Measurements from ENCODE around the gene DNASE1L1. TPM values are rescaled to one million over a fixed set of nuclear protein-coding genes. Genes with fewer than 3 reads are reported as not detected.
A peak's percentile ranks its signal among the peaks of the same experiment; 100 is the strongest.

DNASE1L1 gene
- polyA plus RNA-seq, 3 donors, result 26.2 to 64.5 (median 27.2) TPM

GRCh38 chrX:154458116-154458953 lies 49.3 kb upstream of the DNASE1L1 start, which contains the start of gene PLXNA3:
Gene PLXNA3 (plus strand): TSS chrX:154458281. CDS start chrX:154460184, 1,903 bp downstream.
- H3K27me3 ChIP-seq (ENCODE audit: control insufficient read depth in 2 of 2, insufficient read depth in 2 of 2, low read length in 2 of 2), result peaks cover 0 to 12% of the 10 kb centered on the region in 2 donors
- H2AFZ ChIP-seq (ENCODE audit: insufficient read depth, low read depth, low read length, poor library complexity, severe bottlenecking), result peak within 1 kb of the TSS; percentile 56
- Mint-ChIP-seq H3K36me3 (peaks cover 3 to 5% of the 10 kb centered on the region in 2 donors), H3K4me1 (peaks cover 12% of the 10 kb centered on the region), H3K27ac (peak within 1 kb of the TSS in 4 of 7 donors; percentile 54 to 87 (median 82)), H3K4me3 (peak within 1 kb of the TSS; percentile 86 to 97), H3K9me3 (peaks cover 0 to 16% (median 4%) of the 10 kb centered on the region in 7 donors), H3K27me3 (ENCODE audit: low read depth in 3 of 3) (peaks cover 11 to 29% (median 26%) of the 10 kb centered on the region in 3 donors)
- TF ChIP-seq CTCF (IDR thresholded peaks at IDR 0.05), result no peak
- no peaks in the 10 kb centered on the region for H3K79me2 ChIP-seq (ENCODE audit: insufficient read depth, low read length)
- no peaks in the 10 kb centered on the region for H3K9me3 ChIP-seq (replicated peaks in 1 of 2; ENCODE audit: control insufficient read depth in 1 of 2, insufficient read depth in 1 of 2, low read length in 2 of 2)
- H3K4me2 ChIP-seq (replicated peaks; ENCODE audit: extremely low read depth, low read length, poor library complexity, severe bottlenecking), result peak within 1 kb of the TSS; percentile 67
- peaks cover 6% of the 10 kb centered on the region in 2 donors for H3K4me1 ChIP-seq (ENCODE audit: control insufficient read depth in 1 of 2, insufficient read depth in 2 of 2, low read length in 2 of 2)
- no peaks in the 10 kb centered on the region for H3K36me3 ChIP-seq (replicated peaks in 1 of 2; ENCODE audit: control insufficient read depth in 1 of 2, insufficient read depth in 2 of 2, low read length in 2 of 2)
- H4K20me1 ChIP-seq (ENCODE audit: insufficient read depth, low read length), result no peaks in the 10 kb centered on the region
- DNase-seq, result peak; percentile 21 to 45 (median 23)
- intact Hi-C loops (cut with micrococcal nuclease), result no loop called here
- 3% methylated on average over 40 of the region's 88 CpGs for WGBS (ENCODE audit: insufficient coverage)
- no peak within 1 kb of the TSS for H3K27ac ChIP-seq (ENCODE audit: low read depth in 1 of 2, low read length in 2 of 2)
- peak within 1 kb of the TSS; percentile 32 for H3K9ac ChIP-seq (ENCODE audit: insufficient read depth, low read length, poor library complexity, severe bottlenecking)
- peak within 1 kb of the TSS; percentile 16 to 67 (median 32) for H3K4me3 ChIP-seq (replicated peaks in 1 of 3; ENCODE audit: low read depth in 2 of 3, low read length in 3 of 3)

- peak overlapping the region; percentile 67 for H3K4me2 ChIP-seq (replicated peaks; ENCODE audit: extremely low read depth, low read length, poor library complexity, severe bottlenecking)
- no peaks in the 10 kb centered on the region for H3K79me2 ChIP-seq (ENCODE audit: insufficient read depth, low read length)
- intact Hi-C loops (cut with micrococcal nuclease), result no loop called here
- H2AFZ ChIP-seq (ENCODE audit: insufficient read depth, low read depth, low read length, poor library complexity, severe bottlenecking), result peak overlapping the region; percentile 29
- H3K4me3 ChIP-seq (replicated peaks in 1 of 3; ENCODE audit: low read depth in 2 of 3, low read length in 3 of 3), result peak overlapping the region; percentile 16 to 67 (median 32)
- Mint-ChIP-seq H3K27me3 (ENCODE audit: low read depth in 3 of 3) (peaks cover 11 to 29% (median 23%) of the 10 kb centered on the region in 3 donors), H3K36me3 (peaks cover 9 to 10% of the 10 kb centered on the region in 2 donors), H3K27ac (peak overlapping the region in 4 of 7 donors; percentile 54 to 87 (median 82)), H3K4me3 (peak overlapping the region; percentile 86 to 97), H3K9me3 (peaks cover 0 to 16% (median 4%) of the 10 kb centered on the region in 7 donors), H3K4me1 (peaks cover 12% of the 10 kb centered on the region)
- peaks cover 0 to 12% of the 10 kb centered on the region in 2 donors for H3K27me3 ChIP-seq (ENCODE audit: control insufficient read depth in 2 of 2, insufficient read depth in 2 of 2, low read length in 2 of 2)
- TF ChIP-seq CTCF (IDR thresholded peaks at IDR 0.05), result no peak
- no peak overlapping the region for H3K9ac ChIP-seq (ENCODE audit: insufficient read depth, low read length, poor library complexity, severe bottlenecking)
- no peak for DNase-seq
- WGBS (ENCODE audit: insufficient coverage), result under 1% methylated on average over 38 of the region's 65 CpGs
- H3K4me1 ChIP-seq (ENCODE audit: control insufficient read depth in 1 of 2, insufficient read depth in 2 of 2, low read length in 2 of 2), result peaks cover 6% of the 10 kb centered on the region in 2 donors
- no peak overlapping the region for H3K27ac ChIP-seq (ENCODE audit: low read depth in 1 of 2, low read length in 2 of 2)
- no peaks in the 10 kb centered on the region for H3K9me3 ChIP-seq (replicated peaks in 1 of 2; ENCODE audit: control insufficient read depth in 1 of 2, insufficient read depth in 1 of 2, low read length in 2 of 2)
- peaks cover 0 to 6% of the 10 kb centered on the region in 2 donors for H3K36me3 ChIP-seq (replicated peaks in 1 of 2; ENCODE audit: control insufficient read depth in 1 of 2, insufficient read depth in 2 of 2, low read length in 2 of 2)
- no peaks in the 10 kb centered on the region for H4K20me1 ChIP-seq (ENCODE audit: insufficient read depth, low read length)
Observed at GRCh38 chrX:154457491-154458115, 48.5 kb upstream of the DNASE1L1 start.
